ENCODE results near the gene TSPAN3. TPM values are rescaled to one million over a fixed set of nuclear protein-coding genes. Genes with fewer than 3 reads are reported as not detected.

TSPAN3 gene
- total RNA-seq (192 TPM), polyA plus RNA-seq (160 TPM)

DNA sequence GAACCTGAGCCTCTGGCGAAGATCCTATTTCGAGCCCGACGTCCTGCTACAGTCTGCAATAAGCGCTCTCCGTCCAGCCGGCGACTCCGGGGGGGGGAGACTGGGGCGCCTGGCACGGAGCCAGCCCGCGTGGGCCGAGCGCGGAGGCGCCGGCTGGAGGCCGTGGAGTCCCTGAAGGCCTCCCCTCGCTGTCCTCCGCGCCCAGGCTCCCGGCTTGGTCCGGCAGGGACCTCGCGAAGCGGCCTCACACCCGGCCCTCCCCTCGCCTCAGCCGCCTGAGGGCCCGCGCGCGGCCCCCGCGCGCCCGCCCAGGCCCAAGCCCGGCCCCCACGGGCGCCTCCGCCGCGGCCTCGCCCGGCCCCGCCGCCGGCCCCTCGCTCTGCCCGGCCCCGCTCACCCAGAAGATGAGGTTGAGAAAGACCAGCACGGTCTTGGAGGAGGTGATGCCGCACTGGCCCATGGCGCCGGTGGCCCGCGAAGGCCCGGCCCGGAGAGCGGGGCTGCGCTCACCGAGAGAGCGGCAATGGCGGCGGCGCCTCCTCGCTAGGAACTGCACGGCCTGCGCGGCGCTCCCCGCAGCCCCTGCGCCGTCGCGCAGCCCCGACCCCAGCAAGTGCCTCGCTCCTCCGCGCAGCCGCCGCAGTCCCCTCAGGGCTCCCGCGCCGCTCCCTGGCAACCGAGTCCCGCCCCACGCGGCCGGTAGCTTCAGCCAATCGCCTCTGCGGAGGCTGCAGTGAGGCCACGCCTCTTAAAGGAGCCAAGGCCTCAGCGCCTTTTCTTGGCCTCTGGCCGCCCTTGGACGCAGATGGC lies at the start of gene TSPAN3:
Gene TSPAN3, minus strand, starts transcription at position 615 of the 810 bp plus-strand sequence. Its CDS starts 155 bp downstream, at position 460.
- no peaks in the 10 kb centered on the region for H3K4me1 ChIP-seq (ENCODE audit: insufficient read depth)
- peak; percentile 64 for DNase-seq (ENCODE audit: extremely low spot score)
- peak within 1 kb of the TSS; percentile 95 for H3K4me3 ChIP-seq (ENCODE audit: low read depth, low read length)
- peak within 1 kb of the TSS; percentile 80 for H3K27ac ChIP-seq (ENCODE audit: low read depth)
- no peaks in the 10 kb centered on the region for H3K36me3 ChIP-seq (ENCODE audit: insufficient read depth)
- under 1% methylated on average over 97 of the region's 97 CpGs for WGBS

GRCh38 chr15:77120576-77120975 lies 49.7 kb upstream of the TSPAN3 start:
- no peak for DNase-seq (ENCODE audit: extremely low spot score)
- no peak overlapping the region for H3K27ac ChIP-seq (ENCODE audit: low read depth)
- WGBS = 87% methylated on average over 4 of the region's 4 CpGs

GRCh38 chr15:77119446-77119845 lies 48.5 kb upstream of the TSPAN3 start:
- H3K27ac ChIP-seq (ENCODE audit: low read depth) = no peak overlapping the region
- DNase-seq (ENCODE audit: extremely low spot score) = no peak
- H3K4me1 ChIP-seq (ENCODE audit: insufficient read depth) = no peaks in the 10 kb centered on the region
- no peaks in the 10 kb centered on the region for H3K36me3 ChIP-seq (ENCODE audit: insufficient read depth)
- no peak overlapping the region for H3K4me3 ChIP-seq (ENCODE audit: low read depth, low read length)
- WGBS = 45% methylated on average over 1 of the region's 1 CpG

More at GRCh38 chr15:77120576-77120975, 49.7 kb upstream of the TSPAN3 start:
- no peak overlapping the region for H3K4me3 ChIP-seq (ENCODE audit: low read depth, low read length)
- H3K4me1 ChIP-seq (ENCODE audit: insufficient read depth) = no peaks in the 10 kb centered on the region
- H3K36me3 ChIP-seq (ENCODE audit: insufficient read depth) = no peaks in the 10 kb centered on the region

- no peak overlapping the region for H3K27ac ChIP-seq (ENCODE audit: low read depth)
- DNase-seq (ENCODE audit: extremely low spot score) = peak; percentile 67
- H3K4me1 ChIP-seq (ENCODE audit: insufficient read depth) = no peaks in the 10 kb centered on the region
- no peak overlapping the region for H3K4me3 ChIP-seq (ENCODE audit: low read depth, low read length)
- WGBS = 52% methylated on average over 3 of the region's 3 CpGs
- no peaks in the 10 kb centered on the region for H3K36me3 ChIP-seq (ENCODE audit: insufficient read depth)
These were observed 48.0 kb upstream of the TSPAN3 start for GRCh38 chr15:77118882-77119321.

DNA sequence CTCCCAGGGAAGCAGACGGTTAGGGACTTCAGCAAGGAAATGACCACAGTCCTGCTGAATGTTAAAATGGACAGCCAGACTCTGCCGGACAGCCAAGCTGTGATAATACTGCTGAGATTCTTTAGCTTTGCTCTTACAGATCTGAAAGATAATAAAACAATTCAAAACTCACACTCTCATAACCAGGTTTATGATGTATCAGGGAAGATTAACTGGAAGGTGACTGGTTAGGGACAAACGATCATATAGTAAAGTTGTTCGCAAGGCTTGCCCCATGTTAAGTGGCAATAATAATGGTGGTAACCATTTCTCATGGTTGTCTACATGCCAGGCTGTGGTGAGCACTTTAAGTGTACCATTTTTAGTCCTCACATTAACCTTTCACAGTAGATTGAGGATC lies 44.3 kb upstream of the TSPAN3 start:
- no peak for DNase-seq (ENCODE audit: extremely low spot score)
- 85% methylated on average over 4 of the region's 4 CpGs for WGBS
- Histone ChIP-seq H3K4me3 (ENCODE audit: low read depth, low read length) (no peak overlapping the region), H3K4me1 (ENCODE audit: insufficient read depth) (no peaks in the 10 kb centered on the region), H3K27ac (ENCODE audit: low read depth) (no peak overlapping the region), H3K36me3 (ENCODE audit: insufficient read depth) (no peaks in the 10 kb centered on the region)

GRCh38 chr15:77112838-77113504 lies 42.1 kb upstream of the TSPAN3 start:
- DNase-seq (ENCODE audit: extremely low spot score) = no peak
- no peak overlapping the region for H3K4me3 ChIP-seq (ENCODE audit: low read depth, low read length)
- H3K36me3 ChIP-seq (ENCODE audit: insufficient read depth) = no peaks in the 10 kb centered on the region
- no peak overlapping the region for H3K27ac ChIP-seq (ENCODE audit: low read depth)
- 95% methylated on average over 2 of the region's 2 CpGs for WGBS
- H3K4me1 ChIP-seq (ENCODE audit: insufficient read depth) = no peaks in the 10 kb centered on the region

DNA sequence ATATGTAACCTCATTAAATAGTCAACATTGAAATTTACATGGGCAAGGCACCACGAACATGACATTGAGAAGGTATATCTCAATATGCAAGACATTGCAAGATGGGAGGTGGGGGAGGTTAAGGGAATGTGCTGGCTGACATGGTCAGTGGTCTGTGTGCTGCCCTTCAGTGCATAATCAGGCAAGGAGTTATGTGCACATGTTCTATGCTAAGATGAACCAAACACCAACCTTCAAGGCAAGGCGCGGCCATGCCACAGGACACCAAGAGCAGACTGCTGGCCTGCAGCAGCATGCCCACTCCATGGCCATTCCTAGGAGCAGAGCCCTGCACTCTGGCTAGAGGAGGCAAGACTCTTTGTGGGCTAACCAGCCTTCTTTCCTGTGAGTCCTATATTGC lies 40.9 kb upstream of the TSPAN3 start:
- H3K4me3 ChIP-seq (ENCODE audit: low read depth, low read length) = no peak overlapping the region
- WGBS = 96% methylated on average over 3 of the region's 3 CpGs
- DNase-seq (ENCODE audit: extremely low spot score) = no peak

GRCh38 chr15:77107531-77108355 lies 36.8 kb upstream of the TSPAN3 start:
- Histone ChIP-seq H3K4me1 (ENCODE audit: insufficient read depth) (no peaks in the 10 kb centered on the region), H3K4me3 (ENCODE audit: low read depth, low read length) (no peak overlapping the region), H3K27ac (ENCODE audit: low read depth) (no peak overlapping the region), H3K36me3 (ENCODE audit: insufficient read depth) (no peaks in the 10 kb centered on the region)
- 50% methylated on average over 9 of the region's 9 CpGs for WGBS
- no peak for DNase-seq (ENCODE audit: extremely low spot score)

More for the DNA sequence above, 40.9 kb upstream of the TSPAN3 start:
- no peaks in the 10 kb centered on the region for H3K36me3 ChIP-seq (ENCODE audit: insufficient read depth)
- H3K4me1 ChIP-seq (ENCODE audit: insufficient read depth) = no peaks in the 10 kb centered on the region
- no peak overlapping the region for H3K27ac ChIP-seq (ENCODE audit: low read depth)

DNA sequence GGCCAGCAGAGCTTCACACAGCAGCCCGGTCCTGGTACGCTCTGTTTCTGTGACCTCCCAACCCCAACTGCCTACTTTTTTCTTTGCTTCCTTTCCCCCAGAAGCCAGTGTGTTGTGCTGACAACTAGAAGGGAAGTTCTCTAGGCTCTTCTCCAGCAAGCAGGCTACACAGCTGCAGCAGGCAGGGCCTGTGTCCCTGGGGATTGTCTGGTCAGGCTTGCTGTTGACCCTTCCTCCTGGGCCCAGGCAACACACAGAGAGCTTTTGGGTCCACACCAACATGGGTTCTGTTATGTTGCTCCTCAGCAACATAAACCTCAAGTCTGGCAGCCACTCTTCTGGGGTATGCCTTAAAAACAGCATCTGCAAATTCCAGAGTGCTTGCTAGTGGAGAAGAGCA lies 36.2 kb upstream of the TSPAN3 start:
- Histone ChIP-seq H3K36me3 (ENCODE audit: insufficient read depth) (no peaks in the 10 kb centered on the region), H3K27ac (ENCODE audit: low read depth) (no peak overlapping the region), H3K4me1 (ENCODE audit: insufficient read depth) (no peaks in the 10 kb centered on the region), H3K4me3 (ENCODE audit: low read depth, low read length) (no peak overlapping the region)
- DNase-seq (ENCODE audit: extremely low spot score) = no peak
- 54% methylated on average over 2 of the region's 2 CpGs for WGBS

GRCh38 chr15:77104155-77104554 lies 33.2 kb upstream of the TSPAN3 start:
- Histone ChIP-seq H3K4me3 (ENCODE audit: low read depth, low read length) (no peak overlapping the region), H3K36me3 (ENCODE audit: insufficient read depth) (no peaks in the 10 kb centered on the region), H3K4me1 (ENCODE audit: insufficient read depth) (no peaks in the 10 kb centered on the region), H3K27ac (ENCODE audit: low read depth) (no peak overlapping the region)
- no peak for DNase-seq (ENCODE audit: extremely low spot score)
- 73% methylated on average over 3 of the region's 3 CpGs for WGBS

DNA sequence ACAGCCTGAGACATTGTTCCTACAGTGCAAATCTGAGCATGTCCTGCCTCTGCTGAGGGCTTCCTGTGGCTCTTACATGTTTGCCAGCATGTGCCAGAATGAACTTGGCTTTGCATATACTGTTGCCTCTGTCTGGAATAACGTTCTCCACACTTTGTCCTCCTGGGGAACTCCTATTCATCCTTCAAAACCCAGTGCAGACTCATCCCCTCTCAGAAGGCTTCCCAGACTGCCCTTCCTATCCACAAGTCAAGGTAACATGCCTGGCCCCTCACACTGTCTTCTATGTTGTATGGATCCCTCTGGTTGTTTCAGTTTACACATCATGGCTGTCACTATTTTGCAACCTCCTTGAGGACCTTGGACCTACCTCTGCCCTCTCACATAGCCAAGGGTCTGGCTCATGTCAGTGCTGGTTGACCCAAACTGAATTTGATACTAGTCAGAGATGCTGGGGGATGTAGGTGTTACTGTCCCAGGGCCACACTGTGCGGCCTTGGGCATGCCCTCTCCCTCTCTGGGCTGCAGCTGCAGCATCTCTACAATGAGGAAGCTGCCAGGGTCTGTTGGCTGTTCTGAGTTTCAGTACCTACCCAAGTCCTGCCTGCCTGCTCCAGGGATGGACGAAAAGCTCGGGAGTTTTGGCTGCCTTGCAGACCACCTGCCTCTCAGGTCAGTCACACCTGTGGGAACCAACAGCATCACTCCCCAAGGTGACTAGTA lies 29.0 kb upstream of the TSPAN3 start:
- Histone ChIP-seq H3K4me3 (ENCODE audit: low read depth, low read length) (no peak overlapping the region), H3K4me1 (ENCODE audit: insufficient read depth) (no peaks in the 10 kb centered on the region), H3K27ac (ENCODE audit: low read depth) (no peak overlapping the region), H3K36me3 (ENCODE audit: insufficient read depth) (no peaks in the 10 kb centered on the region)
- WGBS = 92% methylated on average over 4 of the region's 4 CpGs
- DNase-seq (ENCODE audit: extremely low spot score) = no peak

DNA sequence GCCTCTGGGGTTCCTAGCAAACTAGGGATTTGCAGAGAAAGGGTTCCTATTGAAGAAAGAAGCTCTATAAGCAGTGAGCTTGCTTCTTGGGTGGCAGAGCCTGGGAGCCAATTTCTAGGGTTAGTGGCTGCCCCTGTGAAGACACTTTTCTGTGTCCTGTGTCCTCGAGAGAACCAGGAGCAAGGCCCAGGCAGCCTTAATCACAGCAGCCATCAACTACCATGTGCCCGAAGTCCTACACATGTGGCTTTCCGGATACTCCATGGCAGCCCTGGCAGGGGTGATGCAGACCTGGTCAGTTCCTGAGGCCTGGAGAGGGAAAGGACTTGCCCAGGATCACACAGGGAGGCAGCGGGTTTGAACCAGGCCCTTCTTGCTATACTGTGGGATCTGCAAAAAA lies 27.7 kb upstream of the TSPAN3 start:
- H3K36me3 ChIP-seq (ENCODE audit: insufficient read depth) = no peaks in the 10 kb centered on the region
- DNase-seq (ENCODE audit: extremely low spot score) = no peak
- no peaks in the 10 kb centered on the region for H3K4me1 ChIP-seq (ENCODE audit: insufficient read depth)
- WGBS = 97% methylated on average over 4 of the region's 4 CpGs
- H3K4me3 ChIP-seq (ENCODE audit: low read depth, low read length) = no peak overlapping the region
- no peak overlapping the region for H3K27ac ChIP-seq (ENCODE audit: low read depth)

GRCh38 chr15:77097921-77098320 lies 27.0 kb upstream of the TSPAN3 start:
- H3K4me3 ChIP-seq (ENCODE audit: low read depth, low read length) = no peak overlapping the region
- no peaks in the 10 kb centered on the region for H3K4me1 ChIP-seq (ENCODE audit: insufficient read depth)
- DNase-seq (ENCODE audit: extremely low spot score) = no peak
- no peaks in the 10 kb centered on the region for H3K36me3 ChIP-seq (ENCODE audit: insufficient read depth)
- 89% methylated on average over 5 of the region's 5 CpGs for WGBS
- H3K27ac ChIP-seq (ENCODE audit: low read depth) = no peak overlapping the region

Data from urinary bladder (tissue), 4 donors.